Germinal center (tissue), 1 donor: ENCODE results near the gene ETV2.
"Not testable (repeated sequence)": the region's sequence is repeated elsewhere in the genome, so short reads cannot be mapped to it uniquely, and the experiment has no call there.

ENCODE experiments used
- DNase-seq: peaks from one replicate; pipeline ENCODE4 v3.0.0; 2012; ENCODE audit warnings: mixed read lengths, low spot score

The ETV2 gene

DNA sequence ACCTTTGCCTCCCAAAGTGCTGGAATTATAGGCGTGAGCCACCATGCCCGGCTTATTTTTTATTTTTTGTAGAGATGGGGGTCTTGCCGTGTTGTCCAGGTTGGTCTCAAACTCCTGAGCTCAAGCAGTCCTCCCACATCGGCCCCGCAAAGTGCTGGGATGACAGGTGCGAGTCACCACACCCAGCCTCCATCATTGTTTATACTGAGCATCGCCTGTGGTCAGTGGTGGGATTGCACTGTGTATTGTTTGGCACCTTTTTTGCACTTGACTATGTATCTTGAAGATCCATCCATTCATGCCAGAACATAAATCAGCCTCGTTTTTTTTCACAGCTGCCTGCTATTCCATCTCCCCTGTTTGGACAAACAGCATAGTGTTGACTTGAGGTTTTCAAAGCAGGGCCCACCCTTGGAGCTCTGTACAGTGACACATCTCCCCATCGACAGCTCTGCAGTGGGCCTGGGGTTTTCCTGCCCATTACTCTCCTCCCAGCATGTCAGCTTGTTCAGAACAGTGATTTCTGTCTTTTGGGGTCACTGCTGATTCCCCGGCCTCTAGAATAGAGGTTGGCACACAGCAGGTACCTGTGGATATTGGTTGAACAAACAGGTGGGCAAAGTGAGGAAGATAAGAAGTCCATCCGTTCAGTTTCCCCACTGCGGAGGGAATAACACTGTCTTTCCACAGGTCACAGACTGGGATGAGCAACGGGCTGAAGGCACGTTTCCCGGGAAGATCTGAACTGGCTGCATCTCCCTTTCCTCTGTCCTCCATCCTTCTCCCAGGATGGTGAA is 16.6 kb downstream of the ETV2 start:
- DNase-seq = no peak

DNA sequence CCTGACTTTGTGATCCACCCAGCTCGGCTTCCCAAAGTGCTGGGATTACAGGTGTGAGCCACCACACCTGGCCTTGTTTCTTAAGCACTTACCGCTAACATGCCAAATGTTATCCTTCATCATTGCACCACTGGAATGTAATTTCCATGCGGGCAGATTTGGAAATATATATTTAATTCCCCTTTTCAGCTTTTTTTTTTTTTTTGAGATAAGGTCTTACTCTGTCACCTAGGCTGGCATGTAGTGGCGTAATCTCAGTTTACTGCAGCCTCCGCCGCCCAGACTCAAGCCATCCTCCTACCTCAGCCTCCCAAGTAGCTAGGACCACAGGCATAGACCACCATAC is 20.4 kb downstream of the ETV2 start:
- DNase-seq = no peak

DNA sequence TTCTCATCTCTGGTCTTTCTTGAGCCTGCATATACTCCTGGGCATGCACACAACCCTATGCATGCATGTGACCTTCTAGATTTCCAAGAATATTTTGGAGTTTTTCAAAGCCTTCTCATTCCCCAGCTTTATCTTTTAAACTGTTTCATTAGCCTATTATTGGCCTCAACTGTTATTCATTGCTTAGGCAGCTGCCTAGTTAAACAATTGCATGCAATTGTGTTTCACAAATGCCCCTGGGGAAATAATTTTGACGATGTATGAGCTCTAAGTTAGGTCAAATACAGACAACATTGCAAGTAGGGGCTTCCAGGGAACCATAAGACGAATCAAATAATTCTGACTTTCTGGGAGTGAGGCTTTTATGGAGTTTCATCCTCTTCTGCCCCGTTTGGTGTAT is 22.4 kb downstream of the ETV2 start:
- DNase-seq = no peak

DNA sequence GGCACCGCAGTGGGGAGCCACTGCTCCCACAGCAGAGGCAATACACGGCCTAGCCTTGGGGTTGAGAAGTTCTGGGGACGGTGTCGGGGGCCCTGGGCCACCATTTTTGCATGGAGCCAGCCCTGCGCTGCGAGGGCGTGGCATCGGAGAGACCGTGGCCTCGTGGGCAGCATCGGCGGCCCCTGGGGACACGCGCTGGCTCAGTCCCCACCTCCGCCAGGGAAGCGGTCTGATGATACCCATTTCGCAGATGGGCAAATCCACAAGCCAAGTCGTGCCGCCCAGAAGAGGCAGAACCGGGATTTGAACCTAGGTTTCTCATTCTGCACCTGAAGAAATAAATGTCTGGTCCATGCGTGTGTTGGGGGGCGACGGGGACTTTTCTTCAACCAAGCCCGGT is 23.6 kb downstream of the ETV2 start:
- no peak for DNase-seq

DNA sequence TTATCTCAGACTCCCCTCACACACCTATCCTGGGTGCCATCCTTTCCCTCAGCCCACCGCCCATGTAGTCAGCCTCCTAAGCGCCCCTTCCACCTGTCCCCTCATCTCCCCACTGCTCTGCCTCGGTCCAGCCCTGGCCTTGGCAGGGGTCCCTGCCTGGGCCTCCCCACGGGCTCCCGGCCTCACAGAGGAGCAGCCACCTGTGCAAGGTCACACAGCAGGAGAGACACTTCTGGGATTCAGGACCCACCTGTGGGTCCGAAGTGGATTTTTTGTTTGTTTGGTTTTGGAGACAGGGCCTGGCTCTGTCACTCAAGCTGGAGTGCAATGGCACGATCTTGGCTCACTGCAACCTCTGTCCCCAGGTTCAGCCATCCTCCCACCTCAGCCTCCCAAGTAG is 24.1 kb downstream of the ETV2 start:
- DNase-seq = no peak

DNA sequence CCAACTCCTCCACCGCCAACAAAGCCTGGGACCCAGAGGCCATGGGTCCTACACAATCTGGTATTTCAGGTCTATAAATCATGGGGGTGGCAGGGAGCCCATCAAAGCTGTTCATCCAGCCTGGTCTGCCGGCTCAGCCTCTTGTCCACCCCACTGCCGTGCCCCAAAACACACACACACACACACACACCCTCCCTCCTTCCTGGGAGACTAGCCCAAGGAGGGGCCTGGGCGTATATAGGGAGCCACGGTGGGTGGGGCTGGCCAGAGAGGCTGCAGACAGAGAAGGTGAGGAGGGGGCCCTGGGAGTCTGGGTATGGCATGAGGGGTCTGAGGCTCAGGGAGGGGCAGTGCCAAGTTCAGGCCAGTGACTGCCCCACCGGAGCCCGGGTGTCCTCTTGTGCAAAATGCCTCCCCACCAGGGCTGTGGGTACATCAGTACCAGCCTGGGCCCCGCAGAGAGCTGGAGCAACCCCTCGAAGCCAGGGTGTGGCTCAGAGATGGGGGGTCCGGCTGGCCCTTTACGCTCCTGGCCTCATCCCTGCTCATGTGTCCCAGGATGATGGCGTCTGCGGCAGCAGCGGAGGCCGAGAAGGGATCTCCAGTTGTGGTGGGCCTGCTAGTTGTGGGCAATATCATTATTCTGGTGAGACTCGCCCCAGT is 24.8 kb downstream of the ETV2 start, which contains the start of gene UPK1A:
Gene UPK1A (plus strand): TSS at position 267 of the 663 bp plus-strand sequence. CDS start 296 bp downstream, at position 563.
- no peak for DNase-seq

DNA sequence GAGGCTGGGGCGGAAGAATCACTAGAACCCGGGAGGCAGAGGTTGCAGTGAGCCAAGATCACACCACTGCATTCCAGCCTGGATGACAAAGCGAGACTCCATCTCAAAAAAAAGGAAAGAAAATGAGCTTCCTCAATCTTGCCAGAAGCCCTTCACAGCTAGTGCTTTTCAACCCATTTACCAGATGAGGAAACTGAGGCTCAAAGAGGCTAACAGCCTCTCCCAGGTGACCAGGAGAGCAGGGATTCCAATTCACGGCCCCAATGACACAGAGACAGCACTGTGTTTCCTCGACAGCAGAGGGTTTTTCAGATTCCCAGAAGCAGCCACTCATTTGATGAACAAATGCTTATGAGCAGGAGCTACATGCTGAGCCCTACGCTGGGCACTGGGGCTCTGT is 28.0 kb downstream of the ETV2 start:
- no peak for DNase-seq

DNA sequence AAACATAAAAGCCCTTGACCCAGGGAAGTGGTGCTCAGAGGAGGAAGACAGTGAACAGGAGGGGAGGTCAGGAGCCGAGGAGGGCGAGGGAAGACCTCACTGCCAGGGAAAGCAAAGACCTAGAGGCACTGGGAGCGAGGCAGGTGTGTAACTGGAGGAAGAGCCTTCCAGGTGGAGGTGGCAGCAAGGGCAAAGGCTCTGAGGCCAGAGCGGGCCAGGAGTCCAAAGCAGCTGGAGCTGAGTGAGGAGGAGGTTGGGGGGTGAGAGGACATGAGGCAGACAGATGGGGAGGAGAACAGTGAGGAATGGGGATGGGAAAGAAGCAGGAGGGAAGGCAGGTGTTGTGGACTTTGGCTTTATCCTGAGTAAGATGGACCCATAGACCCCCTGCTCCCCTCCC is 28.4 kb downstream of the ETV2 start:
- DNase-seq = no peak

DNA sequence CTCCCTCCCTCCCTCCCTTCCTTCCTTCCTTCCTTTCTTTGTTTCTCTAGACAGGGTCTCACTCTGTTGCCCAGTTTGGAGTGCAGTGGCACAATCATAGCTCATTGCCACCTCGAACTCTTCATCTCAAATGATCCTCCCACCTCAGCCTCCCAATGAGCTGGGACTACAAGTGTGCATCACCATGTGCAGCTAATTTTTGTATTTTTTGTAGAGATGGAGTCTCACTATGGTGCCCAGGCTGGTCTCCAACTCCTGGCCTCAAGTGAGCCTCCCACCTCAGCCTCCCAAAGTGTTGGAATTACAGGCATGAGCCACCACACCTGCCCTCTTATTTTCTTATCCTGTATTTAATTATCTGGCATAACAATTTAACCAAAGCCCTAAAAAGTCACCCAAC is 29.1 kb downstream of the ETV2 start:
- no peak for DNase-seq

DNA sequence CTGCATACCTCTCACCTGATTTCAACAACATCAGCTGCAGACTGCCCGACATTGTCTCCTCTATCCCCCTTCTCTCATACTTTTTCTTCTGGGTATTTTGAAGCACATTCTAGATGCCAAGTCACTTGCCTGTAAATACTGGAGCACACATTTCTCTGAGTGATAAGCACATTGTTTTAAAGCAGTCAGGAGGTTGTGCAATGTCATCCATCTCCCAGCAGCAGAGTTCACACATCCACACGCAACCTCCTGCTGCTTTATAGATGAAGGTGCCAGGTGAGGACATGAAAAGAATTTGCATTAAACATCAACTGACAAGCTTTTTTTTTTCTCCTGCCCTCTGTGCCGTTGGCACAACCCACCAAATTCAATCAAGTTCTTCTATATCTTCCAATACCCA is 30.3 kb downstream of the ETV2 start:
- DNase-seq = no peak

DNA sequence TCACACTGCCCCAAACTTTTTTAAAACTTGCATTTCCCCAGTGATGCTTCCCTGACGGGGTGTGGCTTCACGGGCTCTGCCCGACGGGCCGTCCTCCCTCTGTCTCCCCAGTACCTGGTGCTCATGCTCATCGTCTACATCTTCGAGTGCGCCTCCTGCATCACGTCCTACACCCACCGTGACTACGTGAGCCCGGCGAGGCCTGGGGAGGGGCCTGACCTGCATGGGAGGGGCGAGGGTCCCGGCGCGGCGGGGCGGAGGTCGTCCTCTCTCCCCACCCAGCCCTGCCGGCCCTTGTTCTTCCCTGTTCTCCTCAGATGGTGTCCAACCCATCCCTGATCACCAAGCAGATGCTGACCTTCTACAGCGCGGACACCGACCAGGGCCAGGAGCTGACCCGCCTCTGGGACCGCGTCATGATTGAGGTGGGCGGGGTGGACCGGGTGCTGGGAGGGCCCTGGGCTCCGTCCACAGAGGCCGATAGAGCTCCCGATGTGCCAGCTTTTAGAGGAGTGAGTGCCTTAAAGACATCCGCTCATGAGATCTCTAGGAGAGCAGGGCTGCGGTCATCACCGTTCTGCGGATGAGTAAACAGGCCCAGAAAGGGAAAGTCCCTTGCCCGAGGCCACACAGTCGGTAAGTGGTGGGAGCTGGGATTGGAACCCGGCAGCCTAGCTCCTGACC is 31.7 kb downstream of the ETV2 start:
- peak; percentile 30 for DNase-seq

DNA sequence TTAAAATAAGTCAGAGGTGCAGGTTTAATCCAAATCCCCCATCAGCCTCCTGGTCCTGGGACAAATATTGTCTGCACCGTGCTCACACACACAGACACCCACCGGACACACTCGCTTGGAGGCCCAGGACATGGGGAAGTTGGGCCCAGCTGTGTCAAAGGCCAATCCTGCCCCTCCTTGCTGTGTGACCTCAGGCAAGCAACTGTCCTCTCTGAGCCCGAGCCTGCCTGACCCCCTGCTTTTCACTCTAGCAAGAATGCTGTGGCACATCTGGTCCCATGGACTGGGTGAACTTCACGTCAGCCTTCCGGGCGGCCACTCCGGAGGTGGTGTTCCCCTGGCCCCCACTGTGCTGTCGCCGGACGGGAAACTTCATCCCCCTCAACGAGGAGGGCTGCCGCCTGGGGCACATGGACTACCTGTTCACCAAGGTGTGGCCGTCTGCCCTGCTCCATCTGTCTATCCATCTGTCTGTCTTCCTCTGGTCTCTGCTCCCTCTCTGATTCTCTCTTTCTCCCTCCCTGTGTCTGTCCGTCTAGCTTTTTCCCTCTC is 34.1 kb downstream of the ETV2 start:
- no peak for DNase-seq

DNA sequence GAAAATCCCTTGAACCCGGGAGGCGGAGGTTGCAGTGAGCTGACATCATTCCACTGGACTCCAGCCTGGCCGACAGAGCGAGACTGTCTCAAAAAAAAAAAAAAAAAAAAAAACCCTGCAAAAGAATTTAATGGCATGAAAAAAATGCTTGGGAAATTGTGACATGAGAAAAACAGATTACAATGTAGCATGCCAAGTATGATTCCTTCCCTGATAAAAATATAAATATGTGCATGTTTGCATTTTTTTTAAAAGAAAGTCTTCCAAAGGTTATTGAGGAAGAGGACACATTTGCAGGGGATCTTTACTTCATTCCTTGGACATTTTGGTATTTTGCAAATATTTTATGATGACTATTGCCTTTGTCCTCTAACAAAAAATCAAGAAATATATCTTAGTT is 48.3 kb downstream of the ETV2 start:
- no peak for DNase-seq

DNA sequence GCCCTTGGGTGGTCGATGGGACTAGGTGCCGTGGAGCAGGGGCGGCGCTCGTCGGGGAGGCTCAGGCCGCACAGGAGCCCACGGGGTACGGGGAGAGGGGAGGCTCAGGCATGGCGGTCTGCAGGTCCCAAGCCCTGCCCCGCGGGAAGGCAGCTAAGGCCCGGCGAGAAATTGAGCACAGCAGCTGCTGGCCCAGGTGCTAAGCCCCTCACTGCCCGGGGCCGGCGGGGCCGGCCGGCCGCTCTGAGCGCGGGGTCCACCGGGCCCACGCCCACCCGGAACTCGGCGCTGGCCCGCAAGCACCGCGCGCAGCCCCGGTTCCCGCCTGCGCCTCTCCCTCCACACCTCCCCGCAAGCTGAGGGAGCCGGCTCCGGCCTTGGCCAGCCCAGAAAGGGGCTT is 49.6 kb downstream of the ETV2 start:
- not testable (repeated sequence) for DNase-seq

DNA sequence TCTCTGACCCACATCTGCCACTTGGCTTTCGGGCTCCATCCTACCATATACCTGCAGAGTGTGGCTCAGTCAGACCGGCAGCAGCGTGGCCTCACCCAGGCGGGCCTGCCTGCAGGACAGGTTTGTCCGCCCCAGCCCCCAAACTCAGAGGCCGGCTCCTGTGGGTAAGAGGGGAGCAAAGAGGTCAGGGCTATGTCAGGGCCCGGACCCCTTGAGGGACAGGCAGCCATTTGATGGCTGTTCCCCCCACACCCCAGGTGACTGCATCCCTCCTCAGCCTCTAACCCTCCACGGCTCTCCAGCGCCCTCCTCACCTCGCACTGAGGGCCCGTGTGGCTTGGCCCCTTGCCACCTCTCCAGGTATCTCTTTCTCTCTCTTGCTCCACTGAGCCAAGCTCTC is 50.5 kb downstream of the ETV2 start:
- no peak for DNase-seq

DNA sequence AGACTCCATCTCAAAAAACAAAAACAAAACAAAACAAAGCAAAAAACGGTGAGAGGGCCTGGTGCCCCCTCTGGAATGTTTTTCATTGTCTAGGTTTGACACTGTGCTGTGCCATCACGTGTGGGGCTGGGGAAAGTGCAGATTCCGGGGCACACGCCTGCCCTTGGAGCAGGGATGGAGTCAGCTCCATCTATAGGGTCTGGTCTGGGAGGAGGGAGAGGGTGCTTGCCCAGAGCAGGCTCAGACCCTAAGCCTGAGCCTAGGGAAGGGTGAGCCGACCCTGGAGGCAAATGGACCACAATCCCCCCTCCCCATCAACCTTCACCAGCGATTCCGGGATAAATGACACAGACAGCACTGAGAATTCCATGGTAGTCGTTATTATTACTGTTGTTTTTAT is 51.9 kb downstream of the ETV2 start:
- DNase-seq = no peak

DNA sequence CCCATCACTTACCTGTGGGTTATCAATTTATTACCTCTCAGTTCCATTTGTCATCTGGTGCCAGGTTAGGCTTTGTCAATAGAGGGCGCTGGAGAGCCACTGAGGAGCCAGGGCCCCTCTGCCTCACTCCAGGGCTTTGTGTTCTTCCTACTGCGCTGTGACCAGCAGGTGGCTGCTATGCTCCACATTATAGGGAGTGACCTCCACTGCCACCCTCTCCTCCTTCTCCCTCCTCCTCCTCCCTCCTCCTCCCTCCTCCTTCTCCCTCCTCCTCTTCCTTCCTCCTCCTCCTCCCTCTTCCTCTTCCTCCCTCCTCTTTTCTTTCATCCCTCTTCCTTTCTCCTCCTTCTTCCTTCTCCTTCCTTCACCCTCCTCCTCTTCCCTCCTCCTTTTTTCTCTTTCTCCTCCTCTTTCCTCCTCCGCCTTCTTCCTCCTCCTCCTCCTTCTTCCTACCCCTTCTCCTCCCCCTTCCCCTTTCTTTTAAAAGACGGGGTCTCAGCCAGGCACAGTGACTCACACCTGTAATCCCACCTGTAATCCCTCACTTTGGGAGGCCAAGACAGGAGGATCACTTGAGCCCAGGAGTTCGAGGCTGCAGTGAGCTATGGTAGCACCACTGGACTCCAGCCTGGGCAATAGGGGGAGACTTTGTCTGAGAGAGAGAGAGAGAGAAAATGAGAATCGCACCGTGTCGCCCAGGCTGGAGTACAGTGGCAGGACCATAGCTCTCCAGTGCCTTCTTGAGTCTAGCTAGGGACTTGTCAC is 52.5 kb downstream of the ETV2 start:
- DNase-seq = peak; percentile 86
